B cell (primary cell): ENCODE data around the gene CD200. TPM values are rescaled to one million over a fixed set of nuclear protein-coding genes. Genes with fewer than 3 reads are reported as not detected.

Experiments used
- ATAC-seq: fragments of 200-7000 bp; cut with Tn5 transposase; one replicate; pipeline ENCODE4 v1.10.0; 2021; ENCODE audit warnings: low read depth, mild to moderate bottlenecking, moderate number of reproducible peaks, moderate library complexity
- CTCF ChIA-PET: fragments of 350-600 bp; sonication (Branson Sonifier 250); formaldehyde crosslinking; loops from one replicate; lab custom pipeline; 2021; ENCODE audit warnings: antibody characterized with exemption, inconsistent platforms; lab: Charles Lee
- POLR2A ChIA-PET: fragments of 350-600 bp; sonication (Branson Sonifier 250); formaldehyde crosslinking; loops from one replicate; lab custom pipeline; 2021; ENCODE audit warnings: antibody characterized with exemption; lab: Charles Lee
- DNase-seq: peaks from one replicate; pipeline ENCODE4 v3.0.0; 2013
- H2AFZ ChIP-seq: 2 replicates; pipeline ENCODE4 v1.6.1; 2012; ENCODE audit warnings: mild to moderate bottlenecking, low read depth, low read length; ENCODE audit not compliant: insufficient read depth, poor library complexity, severe bottlenecking
- H3K27ac ChIP-seq, 2 donors: 1 replicate in 1 of 2; 2 replicates in 1 of 2; pipeline ENCODE4 v1.5.1; 2012 to 2013; ENCODE audit warnings: low read length in 2 of 2, mild to moderate bottlenecking in 2 of 2, moderate library complexity in 1 of 2
- H3K27me3 ChIP-seq, 4 experiments: fragments of 200-600 bp in 1 of 4; sonication (generic) in 1 of 4; replicated peaks in 1 of 4; 1 replicate in 2 of 4; 2 replicates in 2 of 4; pipeline versions ENCODE4 v1.6.1 to v1.7.0; 2013 to 2016; ENCODE audit warnings: low read length in 3 of 4, mild to moderate bottlenecking in 2 of 4, mixed read lengths in 1 of 4, moderate library complexity in 1 of 4; ENCODE audit not compliant: insufficient read depth in 4 of 4, control insufficient read depth in 3 of 4; ENCODE audit errors: control extremely low read depth in 1 of 4
- H3K36me3 ChIP-seq, 2 experiments: replicated peaks in 1 of 2; 1 replicate in 1 of 2; 2 replicates in 1 of 2; pipeline versions ENCODE4 v1.6.1 to v1.7.1; 2013; ENCODE audit warnings: low read length in 1 of 2; ENCODE audit not compliant: insufficient read depth in 2 of 2, control insufficient read depth in 1 of 2; ENCODE audit errors: control extremely low read depth in 1 of 2, extremely low read depth in 1 of 2
- H3K4me1 ChIP-seq, 2 donors: fragments of 200-600 bp in 1 of 2; sonication (generic) in 1 of 2; 1 replicate in 1 of 2; 2 replicates in 1 of 2; pipeline versions ENCODE4 v1.5.1 to v1.6.1; 2013 to 2017; ENCODE audit warnings: low read length in 2 of 2; ENCODE audit not compliant: control insufficient read depth in 2 of 2, insufficient read depth in 2 of 2
- H3K4me2 ChIP-seq: replicated peaks from 2 replicates; pipeline ENCODE3; 2012; ENCODE audit warnings: mild to moderate bottlenecking, low read depth, low read length; ENCODE audit not compliant: poor library complexity, severe bottlenecking
- H3K4me3 ChIP-seq, 5 experiments: fragments of 200-600 bp in 1 of 5; sonication (generic) in 1 of 5; 1 replicate in 3 of 5; 2 replicates in 2 of 5; pipeline versions ENCODE4 v1.5.1 to v1.7.0; 2011 to 2016; ENCODE audit warnings: low read length in 4 of 5, mild to moderate bottlenecking in 4 of 5, low read depth in 2 of 5, control low read depth in 1 of 5, moderate library complexity in 1 of 5; ENCODE audit not compliant: insufficient read depth in 1 of 5; ENCODE audit errors: control extremely low read depth in 1 of 5, extremely low read depth in 1 of 5
- H3K79me2 ChIP-seq: fragments of 200-600 bp; sonication (generic); one replicate; pipeline ENCODE4 v1.6.0; 2016; ENCODE audit warnings: low read length; ENCODE audit not compliant: control insufficient read depth, insufficient read depth
- H3K9ac ChIP-seq: fragments of 200-600 bp; sonication (generic); 2 replicates; pipeline ENCODE4 v1.6.1; 2017; ENCODE audit warnings: mild to moderate bottlenecking, low read length, moderate library complexity
- H3K9me3 ChIP-seq, 3 donors: one replicate each; pipeline versions ENCODE4 v1.6.1 to v1.7.1; 2013; ENCODE audit warnings: low read length in 2 of 3; ENCODE audit not compliant: control insufficient read depth in 2 of 3, insufficient read depth in 1 of 3; ENCODE audit errors: control extremely low read depth in 1 of 3
- H4K20me1 ChIP-seq: 2 replicates; pipeline ENCODE4 v1.6.0; 2012; ENCODE audit warnings: mild to moderate bottlenecking, low read length; ENCODE audit not compliant: insufficient read depth, control insufficient read depth, poor library complexity, severe bottlenecking
- H3K27ac Mint-ChIP-seq: one replicate; pipeline ENCODE4 v1.8.0; 2021; ENCODE audit warnings: mixed read lengths
- H3K27me3 Mint-ChIP-seq: one replicate; pipeline ENCODE4 v1.8.0; 2021; ENCODE audit warnings: mixed read lengths
- H3K4me1 Mint-ChIP-seq: one replicate; pipeline ENCODE4 v1.8.0; 2021; ENCODE audit warnings: mixed read lengths
- H3K4me3 Mint-ChIP-seq: one replicate; pipeline ENCODE4 v1.8.0; 2021; ENCODE audit warnings: mixed read lengths
- H3K9me3 Mint-ChIP-seq: one replicate; pipeline ENCODE4 v1.8.0; 2022; ENCODE audit warnings: mixed read lengths; ENCODE audit not compliant: insufficient read depth
- CTCF ChIP-seq: fragments of 200-600 bp; IDR thresholded peaks from one replicate; pipeline ENCODE4 v1.8.0; 2022; ENCODE audit warnings: antibody characterized with exemption, mild to moderate bottlenecking
- EZH2 ChIP-seq: IDR thresholded peaks from 2 replicates; pipeline ENCODE4 v1.6.1; 2012; ENCODE audit warnings: borderline replicate concordance, low read depth, mild to moderate bottlenecking, moderate library complexity, low read length; ENCODE audit not compliant: insufficient read depth, poor library complexity, severe bottlenecking
- WGBS: methylation state at CpG from one replicate; pipeline ENCODE4 v1.1.5; 2013; ENCODE audit warnings: missing lambda C conversion rate; ENCODE audit not compliant: insufficient coverage; 5-methylcytosine and 5-hydroxymethylcytosine counted together
- intact Hi-C: fragments of 100-400 bp; cut with micrococcal nuclease; formaldehyde crosslinking; loops from one replicate; pipeline ENCODE4 v1.10.0; 2022
- polyA plus RNA-seq: library from polyadenylated mRNA; depleted of rRNA; stranded (reverse); fragments of >200 nt; gene quantifications from 2 replicates; pipeline ENCODE4 v1.2.3, GENCODE V29; 2012
- total RNA-seq, 2 donors: library from RNA; stranded (reverse); fragments of 120-200 nt in 1 of 2; gene quantifications; 1 replicate in 1 of 2; 2 replicates in 1 of 2; pipeline versions ENCODE4 v1.2.3 to v1.2.4, GENCODE V29; 2013 to 2022

The CD200 gene
- total and polyA plus RNA-seq, 2 donors (not counting 1 experiment from before 2014, with no cell fraction given) = 35.0 to 49.9 TPM

DNA sequence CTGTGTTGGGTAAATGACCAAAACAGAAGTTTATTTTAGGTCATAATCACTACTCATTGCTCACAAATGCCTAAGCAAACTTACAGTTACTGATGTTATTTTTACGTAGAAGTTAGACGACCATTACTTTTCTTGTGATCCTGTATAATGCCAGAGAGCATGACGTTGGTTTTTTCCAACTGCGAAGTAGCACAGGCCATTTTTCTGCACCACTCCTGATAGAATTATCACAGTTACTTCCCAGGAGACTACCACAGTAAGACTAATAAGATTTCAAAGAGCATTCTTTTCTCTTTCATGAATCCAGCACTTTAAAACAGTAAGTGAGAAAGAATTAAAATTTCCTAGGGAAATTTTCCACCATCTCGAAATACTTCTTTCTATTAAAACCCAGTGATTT is 19.8 kb downstream of the CD200 start:
- Histone ChIP-seq H3K27ac (peak overlapping the region in 1 of 2 donors; percentile 21), H4K20me1 (no peaks in the 10 kb centered on the region), H3K9ac (no peak overlapping the region), H3K79me2 (no peaks in the 10 kb centered on the region), H3K4me1 (peaks cover 0 to 4% of the 10 kb centered on the region in 2 donors), H3K36me3 (peaks cover 0 to 48% of the 10 kb centered on the region in 2 experiments), H3K4me2 (no peak overlapping the region), H3K9me3 (no peaks in the 10 kb centered on the region), H3K4me3 (no peak overlapping the region), H3K27me3 (no peaks in the 10 kb centered on the region), H2AFZ (no peak overlapping the region)
- TF ChIP-seq CTCF (no peak), EZH2 (no peak)
- peaks cover 37% of the 10 kb centered on the region for H3K4me1 Mint-ChIP-seq
- DNase-seq (no peak), ATAC-seq (no peak)
- no peak overlapping the region for H3K4me3 Mint-ChIP-seq
- intact Hi-C loops = loop anchor here (10.0 kb wide), 1 partner anchor 52 kb away; no protein-coding TSS in a partner anchor
- ChIA-PET POLR2A (no interaction called here), CTCF (interaction anchor here (0.8 kb wide), 1 partner anchor 19 kb away, joined by 3 read pairs; no protein-coding TSS in a partner anchor)
- no peaks in the 10 kb centered on the region for H3K9me3 Mint-ChIP-seq
- no peak overlapping the region for H3K27ac Mint-ChIP-seq
- H3K27me3 Mint-ChIP-seq = no peaks in the 10 kb centered on the region
- WGBS = 100% methylated on average over 4 of the region's 5 CpGs

DNA sequence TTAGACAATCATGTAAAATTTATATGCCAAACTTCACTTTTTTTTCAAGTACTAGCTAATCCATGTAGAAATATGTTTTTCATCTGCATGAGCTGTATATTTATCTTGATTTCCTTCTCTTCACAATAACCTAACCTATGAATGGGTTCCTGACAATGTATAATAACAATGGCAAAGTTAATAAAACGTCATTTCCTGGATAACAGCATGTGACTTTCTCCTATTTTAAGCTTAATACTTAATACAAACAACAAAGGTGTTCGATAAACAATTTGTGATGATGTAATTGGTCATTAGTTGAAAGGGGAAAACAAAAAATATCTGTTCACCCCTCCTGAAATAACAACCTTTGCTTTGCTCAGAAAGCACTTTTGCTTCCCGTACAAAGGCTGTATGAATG is 20.4 kb downstream of the CD200 start:
- Histone ChIP-seq H3K79me2 (no peaks in the 10 kb centered on the region), H3K27ac (no peak overlapping the region), H3K27me3 (no peaks in the 10 kb centered on the region), H3K9ac (no peak overlapping the region), H3K9me3 (no peaks in the 10 kb centered on the region), H3K4me3 (no peak overlapping the region), H3K4me1 (peaks cover 6 to 10% of the 10 kb centered on the region in 2 donors), H3K36me3 (peaks cover 0 to 41% of the 10 kb centered on the region in 2 experiments), H3K4me2 (no peak overlapping the region), H2AFZ (no peak overlapping the region), H4K20me1 (no peaks in the 10 kb centered on the region)
- Mint-ChIP-seq H3K9me3 (no peaks in the 10 kb centered on the region), H3K27ac (no peak overlapping the region), H3K4me3 (no peak overlapping the region), H3K4me1 (peaks cover 38% of the 10 kb centered on the region), H3K27me3 (no peaks in the 10 kb centered on the region)
- no CpG with 5 or more reads among the region's 3 CpGs for WGBS
- intact Hi-C loops = loop anchor here (10.0 kb wide), 1 partner anchor 51 kb away; no protein-coding TSS in a partner anchor
- TF ChIP-seq CTCF (no peak), EZH2 (no peak)
- ATAC-seq (no peak), DNase-seq (no peak)
- ChIA-PET POLR2A (no interaction called here), CTCF (interaction anchor here (0.8 kb wide), 2 partner anchors 20 to 242 kb away, joined by 3 read pairs; no protein-coding TSS in a partner anchor)
